ENCODE data around the gene EPHB2.

The EPHB2 gene

GRCh38 chr1:22860883-22861385, 150.3 kb downstream of the EPHB2 start:
- no peak for DNase-seq (ENCODE audit: low read depth)

GRCh38 chr1:22861764-22862440, 151.3 kb downstream of the EPHB2 start:
- no peak for DNase-seq (ENCODE audit: low read depth)

DNA sequence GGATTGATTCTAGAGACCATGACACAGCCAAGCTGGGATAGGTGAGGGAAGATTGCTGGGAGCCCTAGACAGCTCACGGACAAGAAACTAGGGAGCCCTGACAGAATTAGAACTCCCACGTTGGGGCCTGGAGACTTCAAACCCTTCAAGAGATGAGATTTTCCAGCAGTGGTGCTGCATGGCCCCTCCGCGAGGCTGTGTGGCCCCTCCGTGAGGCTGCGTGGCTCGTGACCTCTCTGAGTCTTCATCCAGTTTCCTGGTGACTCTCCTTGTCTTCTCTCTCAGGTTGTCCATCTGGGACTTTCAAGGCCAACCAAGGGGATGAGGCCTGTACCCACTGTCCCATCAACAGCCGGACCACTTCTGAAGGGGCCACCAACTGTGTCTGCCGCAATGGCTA, 152.1 kb downstream of the EPHB2 start:
- DNase-seq (ENCODE audit: low read depth): no peak

DNA sequence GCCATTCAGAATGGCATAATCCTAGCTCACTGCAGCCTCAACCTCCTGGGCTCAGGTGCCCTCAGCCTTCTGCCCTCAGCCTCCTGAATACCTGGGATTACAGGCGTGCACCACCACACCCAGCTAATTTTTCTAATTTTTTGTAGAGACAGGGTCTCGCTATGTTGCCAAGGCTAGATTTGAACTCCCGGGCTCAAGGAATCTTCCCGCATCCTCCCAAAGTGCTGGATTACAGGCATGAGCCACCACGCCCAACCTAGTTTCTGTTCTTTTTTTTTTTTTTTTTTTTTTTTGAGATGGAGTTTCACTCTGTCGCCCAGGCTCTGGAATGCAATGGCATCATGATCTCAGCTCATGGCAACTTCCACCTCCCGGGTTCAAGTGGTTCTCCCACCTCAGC, 153.1 kb downstream of the EPHB2 start:
- no peak for DNase-seq (ENCODE audit: low read depth)

- DNase-seq (ENCODE audit: low read depth): no peak
Observed at GRCh38 chr1:22864886-22865285, 154.2 kb downstream of the EPHB2 start.

DNA sequence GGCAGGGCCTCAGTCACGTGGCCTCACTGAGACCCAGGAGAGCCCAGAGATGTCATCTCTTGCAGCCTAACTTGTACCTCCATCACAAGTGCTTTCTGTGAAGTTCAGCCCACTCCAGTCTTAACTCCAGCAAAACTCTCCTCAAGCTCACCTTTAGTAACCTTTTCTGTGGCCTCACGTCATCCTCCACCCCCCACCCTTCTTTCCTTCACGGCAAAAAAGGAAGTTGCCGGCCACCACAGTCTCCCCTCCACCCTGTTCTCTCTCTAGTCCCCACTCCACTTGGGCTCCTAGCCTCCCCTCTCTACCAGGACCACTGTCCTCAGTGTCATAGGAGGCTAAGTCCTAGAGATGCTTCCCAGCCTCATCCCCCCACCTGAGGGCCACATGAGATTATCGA, 155.1 kb downstream of the EPHB2 start:
- no peak for DNase-seq (ENCODE audit: low read depth)

- DNase-seq (ENCODE audit: low read depth): no peak
Observed at GRCh38 chr1:22866868-22867267, 156.2 kb downstream of the EPHB2 start.

DNA sequence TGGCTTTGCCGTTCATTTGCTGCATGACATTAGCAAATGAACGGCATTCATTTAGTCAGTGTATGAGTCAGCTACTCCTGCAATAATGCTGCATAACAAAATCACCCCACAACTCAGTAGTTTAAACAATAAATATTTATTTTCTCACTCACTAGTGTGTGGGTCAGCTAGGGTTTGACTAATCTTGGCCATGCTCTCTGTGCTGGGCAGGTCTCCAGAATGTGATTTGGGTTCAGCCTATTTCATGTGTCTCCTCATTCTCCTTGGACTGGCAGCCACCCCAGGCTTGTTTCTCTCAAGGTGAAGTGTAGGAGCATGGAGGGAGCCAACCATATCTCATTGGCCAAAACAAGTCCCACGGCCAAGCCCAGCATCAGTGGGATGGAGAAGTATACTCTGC, 157.7 kb downstream of the EPHB2 start:
- DNase-seq (ENCODE audit: low read depth): no peak

GRCh38 chr1:22869325-22869724, 158.7 kb downstream of the EPHB2 start:
- DNase-seq (ENCODE audit: low read depth): no peak

GRCh38 chr1:22870201-22870871, 159.7 kb downstream of the EPHB2 start:
- DNase-seq (ENCODE audit: low read depth): no peak

GRCh38 chr1:22872981-22873664, 162.5 kb downstream of the EPHB2 start:
- DNase-seq (ENCODE audit: low read depth): no peak

GRCh38 chr1:22874785-22875184, 164.1 kb downstream of the EPHB2 start:
- no peak for DNase-seq (ENCODE audit: low read depth)

- no peak for DNase-seq (ENCODE audit: low read depth)
Observed at GRCh38 chr1:22875241-22875640, 164.6 kb downstream of the EPHB2 start.

DNA sequence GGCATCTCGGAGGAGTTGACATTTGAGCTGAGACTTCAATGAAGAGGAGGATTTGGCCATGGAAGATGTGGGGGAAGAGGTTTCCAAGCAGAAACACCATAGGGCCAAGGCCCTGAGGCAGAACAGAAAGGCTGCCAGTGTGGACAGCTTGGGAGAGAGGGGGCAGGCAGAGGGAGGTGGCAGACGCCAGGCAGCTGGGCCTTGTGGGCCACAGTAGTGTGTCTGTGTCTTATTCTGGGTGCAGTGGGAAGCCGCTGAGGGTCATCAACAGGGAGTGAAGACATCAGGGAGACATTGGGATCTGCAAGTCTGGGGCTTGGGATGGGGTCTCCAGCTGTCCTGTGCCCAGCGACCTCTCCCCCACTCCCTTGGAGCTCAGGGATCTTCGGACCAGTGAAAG, 165.2 kb downstream of the EPHB2 start:
- DNase-seq (ENCODE audit: low read depth): no peak

- DNase-seq (ENCODE audit: low read depth): no peak
Observed at GRCh38 chr1:22876359-22877111, 165.9 kb downstream of the EPHB2 start.

- DNase-seq (ENCODE audit: low read depth): no peak
Observed at GRCh38 chr1:22877112-22877915, 166.7 kb downstream of the EPHB2 start.

GRCh38 chr1:22877980-22878379, 167.3 kb downstream of the EPHB2 start:
- DNase-seq (ENCODE audit: low read depth): no peak

DNA sequence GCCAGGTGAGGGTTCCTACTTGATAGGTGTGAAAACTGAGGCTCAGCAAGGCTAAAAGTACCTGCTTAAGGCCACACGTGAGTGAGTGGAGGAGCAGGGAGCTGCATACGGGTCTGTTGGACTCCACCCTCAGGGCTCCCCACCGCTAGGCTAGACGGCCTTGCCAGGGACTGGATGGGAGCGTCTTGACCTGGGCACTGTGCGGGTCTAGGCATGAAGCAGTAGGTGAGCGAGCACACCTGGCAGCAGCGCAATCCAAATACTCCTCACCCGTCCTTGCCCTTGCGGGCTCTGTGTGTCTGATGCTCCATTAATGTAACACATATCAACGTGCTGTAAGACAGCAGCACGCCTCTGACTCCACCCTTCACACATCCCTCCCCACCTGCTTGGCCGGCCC, 168.0 kb downstream of the EPHB2 start:
- DNase-seq (ENCODE audit: low read depth): no peak

DNA sequence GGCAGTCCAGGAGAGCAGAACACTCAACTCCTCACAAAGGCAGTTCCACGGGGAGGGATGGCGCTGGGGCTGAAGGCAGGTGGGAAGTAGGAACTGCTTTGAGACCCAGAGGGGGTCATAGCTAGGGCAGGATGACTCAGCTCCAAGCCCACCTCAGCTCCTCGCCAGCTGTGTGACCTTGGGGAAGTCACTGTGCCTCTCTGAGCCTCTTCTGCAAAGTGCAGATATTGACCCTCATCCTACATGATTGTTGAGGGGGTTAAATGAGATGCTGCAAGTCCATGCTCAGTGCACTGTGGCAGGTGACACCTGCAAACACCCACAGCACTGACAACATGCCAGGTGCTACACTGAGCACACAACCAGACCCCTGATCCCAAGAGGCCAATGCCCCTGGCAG, 168.8 kb downstream of the EPHB2 start:
- DNase-seq (ENCODE audit: low read depth): no peak

GRCh38 chr1:22880174-22880601, 169.5 kb downstream of the EPHB2 start:
- no peak for DNase-seq (ENCODE audit: low read depth)

- DNase-seq (ENCODE audit: low read depth): no peak
Observed at GRCh38 chr1:22883406-22883805, 172.8 kb downstream of the EPHB2 start.

Data from stimulated activated CD8-positive, alpha-beta memory T cell treated with anti-CD3 and anti-CD28 coated beads, Interleukin-15, amount 100 ng/mL, for 24 hours (primary cell).